GM19023 (cell line): Measurements from ENCODE around the gene RASAL2.

ENCODE experiments used
- ATAC-seq: cut with Tn5 transposase; IDR thresholded peaks from one replicate; pipeline ENCODE4 v1.9.1; 2021; ENCODE audit warnings: mild to moderate bottlenecking, moderate library complexity; ENCODE audit not compliant: unreplicated experiment

Gene RASAL2

DNA sequence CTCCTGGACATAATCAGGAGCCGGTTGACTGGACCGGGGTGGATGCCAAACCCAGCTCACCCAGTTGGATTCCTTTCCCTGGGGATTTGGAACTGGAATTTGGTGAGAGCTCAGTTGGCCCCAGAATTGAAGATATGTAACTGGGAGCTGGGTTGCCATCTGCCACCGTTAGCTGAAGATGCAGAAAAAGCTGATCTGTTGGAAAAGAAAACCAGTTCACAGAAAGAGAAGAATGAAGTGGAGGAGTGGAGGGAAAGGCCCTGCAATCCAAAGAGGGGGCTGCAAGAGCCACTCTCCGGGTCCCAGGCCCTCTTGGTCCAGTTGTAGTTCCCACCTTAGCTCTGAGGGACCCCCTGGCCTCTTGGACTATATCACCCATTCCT lies 435.0 kb downstream of the RASAL2 start:
- no peak for ATAC-seq

DNA sequence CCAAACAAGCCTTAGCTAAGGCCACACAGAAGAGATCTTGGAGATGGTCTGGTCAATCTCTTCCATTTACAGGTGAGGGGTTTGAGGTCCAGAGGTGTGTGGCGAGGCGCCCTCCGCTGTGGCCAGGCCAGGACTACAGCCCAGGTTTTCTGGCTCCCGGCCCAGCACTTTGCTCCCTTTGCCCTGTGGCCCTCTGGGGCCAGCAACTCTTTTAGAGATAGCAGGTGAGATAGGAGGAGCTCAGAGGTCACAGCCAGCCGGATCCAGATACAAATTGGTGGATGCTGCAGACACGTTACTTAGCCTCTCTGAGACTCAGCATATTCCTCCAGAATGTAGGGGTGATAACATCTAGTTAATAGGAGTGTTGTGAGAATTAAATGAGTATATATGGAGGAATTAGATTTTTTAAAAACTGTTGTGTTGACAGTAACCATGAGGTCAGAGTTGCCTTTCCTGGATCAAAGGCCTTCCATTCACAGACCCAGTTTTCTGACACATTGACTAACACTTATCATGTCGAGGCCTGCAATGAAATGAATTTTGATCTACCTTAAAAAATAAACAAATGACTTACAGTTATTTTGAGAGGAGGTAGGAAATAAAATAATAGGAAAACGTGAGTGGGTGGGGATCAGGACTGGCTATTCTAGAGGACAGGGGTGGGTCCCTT lies 435.6 kb downstream of the RASAL2 start:
- no peak for ATAC-seq

DNA sequence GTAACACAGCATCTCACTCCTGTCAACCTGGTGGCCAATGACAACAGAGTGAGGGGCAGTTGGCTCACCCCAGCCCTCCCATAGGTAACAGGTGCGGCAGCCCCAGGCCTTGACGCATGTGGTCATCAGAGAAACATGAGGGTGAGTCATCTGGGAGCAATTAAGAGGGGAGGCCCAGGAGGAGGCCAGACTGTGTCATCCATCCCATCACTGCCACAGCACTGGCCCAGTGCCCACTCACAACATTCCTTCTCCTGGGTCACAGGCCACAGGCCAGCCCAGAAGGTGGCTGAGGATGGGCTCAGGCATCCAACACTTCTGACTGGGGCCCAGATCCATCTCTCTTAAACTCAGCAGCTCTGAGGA lies 436.1 kb downstream of the RASAL2 start:
- no peak for ATAC-seq

DNA sequence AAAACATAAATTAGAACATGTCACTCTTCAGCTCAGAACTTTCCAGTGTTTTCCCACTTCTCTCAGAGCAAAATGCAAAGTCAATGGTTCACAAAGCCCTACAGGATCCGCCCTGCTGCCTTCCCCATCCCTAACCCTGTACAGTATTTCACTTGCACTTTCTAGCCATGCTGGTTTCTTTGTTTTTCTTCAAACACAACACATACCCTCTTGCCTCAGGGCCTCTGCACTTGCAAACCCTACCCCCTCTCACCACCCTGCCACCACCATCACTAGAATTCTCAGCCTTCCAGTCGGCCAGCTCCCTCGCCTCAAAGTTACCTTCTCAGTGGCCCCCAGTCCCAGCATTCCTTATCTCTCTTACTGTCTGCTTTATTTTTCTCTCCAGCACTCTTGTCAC lies 436.6 kb downstream of the RASAL2 start:
- no peak for ATAC-seq

DNA sequence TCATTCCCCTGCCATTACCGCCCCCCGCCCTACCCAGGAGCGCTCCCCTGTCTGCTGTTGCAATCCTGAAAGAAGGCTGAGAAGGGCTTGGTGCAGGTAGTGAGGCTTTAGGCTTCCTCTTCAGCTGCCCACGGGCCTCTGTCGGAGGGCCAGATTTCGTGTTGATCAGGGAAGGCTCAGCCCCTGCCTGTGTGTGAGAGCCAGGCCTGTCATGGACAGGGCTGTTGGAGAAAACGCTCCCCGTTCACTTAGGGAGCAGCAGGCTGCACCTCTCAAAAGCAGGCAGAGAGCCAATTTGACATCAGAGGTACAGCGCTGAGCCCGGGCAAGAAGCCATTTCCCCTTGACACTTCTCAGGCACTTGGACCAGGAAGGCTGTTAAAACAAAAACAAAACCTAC lies 438.0 kb downstream of the RASAL2 start:
- ATAC-seq, result no peak

DNA sequence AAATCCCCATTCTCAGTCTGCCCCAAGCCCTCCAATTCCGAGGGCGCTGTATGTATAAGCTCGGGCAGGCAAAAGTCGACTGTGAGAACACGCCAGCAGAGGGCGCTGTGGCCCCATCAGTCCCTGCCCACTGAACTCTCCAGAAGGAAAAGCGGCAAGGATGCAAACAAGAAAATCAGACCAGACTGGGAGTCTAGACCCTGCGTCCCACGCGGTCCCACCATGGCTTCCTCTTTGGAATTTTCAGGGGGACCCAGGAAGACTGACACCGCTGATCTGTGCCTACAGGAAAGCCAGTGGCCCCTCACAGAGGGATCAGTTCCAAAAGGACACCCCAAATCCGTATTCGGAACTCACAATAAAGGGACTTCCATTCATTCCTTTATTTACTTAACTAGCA lies 438.5 kb downstream of the RASAL2 start:
- peak; percentile 78 for ATAC-seq

DNA sequence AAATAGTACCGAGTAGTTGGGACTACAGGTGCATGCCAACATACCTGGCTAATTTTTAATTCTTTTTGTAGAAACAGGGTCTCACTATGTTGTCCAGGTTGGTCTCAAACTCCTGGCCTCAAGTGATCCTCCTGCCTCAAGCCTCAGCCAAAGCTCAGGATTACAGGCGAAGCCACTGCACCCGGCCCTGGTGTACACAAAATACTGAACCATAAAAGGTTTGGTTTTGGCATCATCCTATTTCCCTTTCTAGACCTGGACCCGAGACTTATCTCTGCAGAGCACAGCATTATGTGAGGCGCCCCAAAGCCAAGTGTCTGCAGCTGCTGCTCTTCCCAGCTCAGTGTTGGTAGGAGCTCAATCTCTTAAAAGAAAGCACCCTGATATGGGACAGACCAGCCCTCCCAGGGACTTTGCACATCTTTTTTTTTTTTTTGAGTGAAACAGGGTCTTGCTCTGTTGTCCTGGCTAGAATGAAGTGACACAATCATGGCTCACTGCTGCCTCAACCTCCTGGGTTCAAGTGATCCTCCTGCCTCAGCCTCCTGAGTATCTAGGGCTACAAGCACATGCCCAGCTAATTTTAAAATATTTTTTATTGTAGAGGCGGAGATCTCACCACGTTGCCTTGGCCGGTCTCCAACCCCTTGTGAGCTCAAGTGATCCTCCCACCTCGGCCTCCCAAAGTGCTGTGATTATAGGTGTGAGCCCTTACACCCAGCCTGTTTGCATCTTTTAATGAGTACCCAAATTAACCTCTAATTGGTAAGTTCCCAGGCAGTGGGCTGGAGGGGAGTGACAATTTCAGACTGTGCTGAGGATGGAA lies 439.4 kb downstream of the RASAL2 start:
- no peak for ATAC-seq
